Trophoblast cell (in vitro differentiated cells and primary cell): ENCODE measurements around the gene PIGL.
"Not testable (repeated sequence)": the region's sequence is repeated elsewhere in the genome, so short reads cannot be mapped to it uniquely, and the experiment has no call there.

Experiments used
- DNase-seq, 2 donors: peaks; one replicate each; pipeline ENCODE4 v3.0.0-alpha.2; 2016
- H2AFZ ChIP-seq: 2 replicates; pipeline ENCODE4 v1.6.1; 2013; ENCODE audit warnings: low read length, moderate library complexity, mild to moderate bottlenecking; ENCODE audit not compliant: insufficient read depth, poor library complexity
- H2AK5ac ChIP-seq: 2 replicates; pipeline ENCODE4 v1.6.1; 2013; ENCODE audit warnings: mild to moderate bottlenecking, low read length
- H2BK120ac ChIP-seq: 2 replicates; pipeline ENCODE4 v1.6.1; 2013; ENCODE audit warnings: low read length, mild to moderate bottlenecking, moderate library complexity; ENCODE audit not compliant: insufficient read depth, poor library complexity
- H2BK12ac ChIP-seq: 2 replicates; pipeline ENCODE4 v1.6.1; 2013; ENCODE audit warnings: mild to moderate bottlenecking, low read length, moderate library complexity
- H2BK5ac ChIP-seq: 2 replicates; pipeline ENCODE4 v1.6.1; 2013; ENCODE audit warnings: low read length, low read depth, moderate library complexity, mild to moderate bottlenecking; ENCODE audit not compliant: poor library complexity
- H3K14ac ChIP-seq: 2 replicates; pipeline ENCODE4 v1.6.1; 2013; ENCODE audit warnings: mild to moderate bottlenecking, low read length
- H3K18ac ChIP-seq: 2 replicates; pipeline ENCODE4 v1.6.1; 2013; ENCODE audit warnings: mild to moderate bottlenecking, low read length
- H3K23ac ChIP-seq: 2 replicates; pipeline ENCODE4 v1.6.1; 2013; ENCODE audit warnings: low read length
- H3K27ac ChIP-seq: 2 replicates; pipeline ENCODE4 v1.5.1; 2013; ENCODE audit warnings: low read depth, mild to moderate bottlenecking, inconsistent platforms, low read length, moderate library complexity
- H3K27me3 ChIP-seq: 2 replicates; pipeline ENCODE4 v1.6.1; 2013; ENCODE audit warnings: inconsistent platforms, mild to moderate bottlenecking, low read length, moderate library complexity; ENCODE audit not compliant: insufficient read depth
- H3K36me3 ChIP-seq, 2 experiments: 1 replicate in 1 of 2; 2 replicates in 1 of 2; pipeline ENCODE4 v1.6.1; 2013; ENCODE audit warnings: low read length in 2 of 2, mild to moderate bottlenecking in 2 of 2, moderate library complexity in 1 of 2; ENCODE audit not compliant: insufficient read depth in 2 of 2, control insufficient read depth in 1 of 2
- H3K4ac ChIP-seq: 2 replicates; pipeline ENCODE4 v1.6.1; 2013; ENCODE audit warnings: low read depth, mild to moderate bottlenecking, low read length, moderate library complexity
- H3K4me1 ChIP-seq, 2 experiments: 1 replicate in 1 of 2; 2 replicates in 1 of 2; pipeline ENCODE4 v1.6.1; 2013; ENCODE audit warnings: low read length in 2 of 2, mild to moderate bottlenecking in 2 of 2, moderate library complexity in 1 of 2; ENCODE audit not compliant: insufficient read depth in 2 of 2, control insufficient read depth in 1 of 2
- H3K4me2 ChIP-seq: 2 replicates; pipeline ENCODE4 v1.6.1; 2013; ENCODE audit warnings: inconsistent platforms, mild to moderate bottlenecking, low read length, moderate library complexity
- H3K4me3 ChIP-seq: 2 replicates; pipeline ENCODE4 v1.5.1; 2013; ENCODE audit warnings: mild to moderate bottlenecking, low read depth, low read length, inconsistent platforms
- H3K79me1 ChIP-seq: one replicate; pipeline ENCODE4 v1.6.1; 2013; ENCODE audit warnings: low read length
- H3K79me2 ChIP-seq: 2 replicates; pipeline ENCODE4 v1.6.1; 2013; ENCODE audit warnings: low read length, mild to moderate bottlenecking; ENCODE audit not compliant: control insufficient read depth, insufficient read depth, poor library complexity
- H3K9ac ChIP-seq: 2 replicates; pipeline ENCODE4 v1.6.1; 2013; ENCODE audit warnings: mild to moderate bottlenecking, low read length
- H3K9me3 ChIP-seq: 2 replicates; pipeline ENCODE4 v1.6.1; 2013; ENCODE audit warnings: low read depth, mild to moderate bottlenecking, control low read depth, inconsistent platforms, low read length; ENCODE audit not compliant: insufficient read depth
- H4K12ac ChIP-seq: 2 replicates; pipeline ENCODE4 v1.6.1; 2013; ENCODE audit warnings: low read depth, mild to moderate bottlenecking, low read length, moderate library complexity
- H4K8ac ChIP-seq: 2 replicates; pipeline ENCODE4 v1.6.1; 2013; ENCODE audit warnings: low read depth, mild to moderate bottlenecking, low read length, moderate library complexity
- H4K91ac ChIP-seq: one replicate; pipeline ENCODE4 v1.6.1; 2013; ENCODE audit warnings: low read depth, mild to moderate bottlenecking, low read length, moderate library complexity
- WGBS: extraction: QIAGEN DNeasy Blood & Tissue Kit; methylation state at CpG from one replicate; pipeline ENCODE4 v1.1.7; 2013; ENCODE audit warnings: missing lambda C conversion rate; ENCODE audit not compliant: insufficient read length, insufficient coverage; ENCODE audit errors: extremely low coverage; 5-methylcytosine and 5-hydroxymethylcytosine counted together

The PIGL gene

GRCh38 chr17:16202554-16203500, 14.2 kb upstream of the PIGL start:
- not testable (repeated sequence) for H3K36me3 ChIP-seq, H3K27me3 ChIP-seq, H3K4me2 ChIP-seq, H3K79me1 ChIP-seq, H2BK5ac ChIP-seq, H3K4me3 ChIP-seq, H2BK120ac ChIP-seq, DNase-seq, H2AFZ ChIP-seq, H3K18ac ChIP-seq, H4K91ac ChIP-seq, H3K9ac ChIP-seq, H4K12ac ChIP-seq, H3K4me1 ChIP-seq, H3K79me2 ChIP-seq, H3K14ac ChIP-seq, H3K9me3 ChIP-seq, H2BK12ac ChIP-seq, H3K23ac ChIP-seq, H2AK5ac ChIP-seq, H4K8ac ChIP-seq
- no CpG with 5 or more reads among the region's 5 CpGs for WGBS
- Histone ChIP-seq H3K4ac (peak overlapping the region; percentile 55), H3K27ac (peak overlapping the region; percentile 17)

- not testable (repeated sequence) for H3K18ac ChIP-seq, H3K4me1 ChIP-seq, H4K91ac ChIP-seq, DNase-seq, H2BK120ac ChIP-seq, H3K9ac ChIP-seq, H4K12ac ChIP-seq, H3K27me3 ChIP-seq, H3K14ac ChIP-seq, H3K4me2 ChIP-seq, H4K8ac ChIP-seq, H2BK5ac ChIP-seq, H2BK12ac ChIP-seq, H3K79me2 ChIP-seq, H2AK5ac ChIP-seq, H2AFZ ChIP-seq, H3K79me1 ChIP-seq, H3K4me3 ChIP-seq, H3K27ac ChIP-seq, H3K36me3 ChIP-seq, H3K9me3 ChIP-seq, H3K23ac ChIP-seq
- peak overlapping the region; percentile 52 for H3K4ac ChIP-seq
- no CpG with 5 or more reads among the region's 6 CpGs for WGBS
Observed at GRCh38 chr17:16204763-16205162, 12.2 kb upstream of the PIGL start.

DNA sequence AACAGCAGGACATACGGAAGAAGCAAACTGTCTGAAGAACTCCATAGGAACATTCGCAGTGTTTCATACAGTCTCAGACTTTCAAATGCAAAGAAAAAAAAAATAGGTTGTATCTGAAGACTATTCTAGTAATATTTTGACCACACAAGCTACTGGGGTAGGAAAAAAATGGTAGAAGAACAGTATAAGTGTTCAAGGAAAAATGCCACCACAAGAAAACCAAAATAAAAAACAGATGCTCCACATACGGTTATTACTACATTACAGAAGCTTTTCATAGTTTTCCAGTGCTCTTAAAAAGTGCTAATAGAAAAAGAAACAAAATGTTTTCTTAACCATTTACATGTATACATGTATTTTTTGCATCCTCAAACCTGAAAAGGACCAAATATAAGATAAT, 5.4 kb upstream of the PIGL start:
- Histone ChIP-seq H3K14ac (no peak overlapping the region), H2AK5ac (no peak overlapping the region), H4K8ac (no peak overlapping the region), H2BK5ac (no peak overlapping the region), H2BK120ac (no peak overlapping the region), H3K4me3 (no peak overlapping the region), H2AFZ (no peak overlapping the region), H3K23ac (no peak overlapping the region), H4K91ac (no peak overlapping the region), H2BK12ac (no peak overlapping the region), H3K36me3 (no peaks in the 10 kb centered on the region), H3K27me3 (no peaks in the 10 kb centered on the region), H3K18ac (no peak overlapping the region), H3K79me2 (peaks cover 18% of the 10 kb centered on the region), H3K4me1 (peaks cover 4% of the 10 kb centered on the region in 2 experiments), H3K9me3 (no peaks in the 10 kb centered on the region), H4K12ac (no peak overlapping the region), H3K4ac (peak overlapping the region; percentile 76), H3K79me1 (peaks cover 11% of the 10 kb centered on the region), H3K4me2 (no peak overlapping the region), H3K9ac (no peak overlapping the region), H3K27ac (no peak overlapping the region)
- DNase-seq: no peak
- WGBS: no CpG with 5 or more reads among the region's 3 CpGs

DNA sequence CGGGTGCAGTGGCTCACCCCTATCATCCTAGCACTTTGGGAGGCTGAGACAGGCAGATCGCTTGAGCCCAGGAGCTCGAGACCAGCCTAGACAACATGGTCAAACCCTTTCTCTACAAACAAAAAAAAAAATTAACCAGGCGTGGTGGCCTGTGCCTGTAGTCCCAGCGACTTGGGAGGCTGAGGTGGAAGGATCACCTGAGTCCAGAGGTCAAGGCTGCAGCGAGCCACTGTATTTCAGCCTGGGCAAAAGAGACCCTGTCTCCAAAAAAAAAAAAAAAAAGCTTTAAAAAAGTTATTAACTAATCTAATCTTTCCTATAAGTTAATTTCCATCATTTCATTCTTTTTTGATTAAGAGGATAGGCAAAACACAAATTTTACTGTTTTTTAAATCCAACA, 4.2 kb upstream of the PIGL start:
- Histone ChIP-seq H3K9ac (no peak overlapping the region), H4K91ac (no peak overlapping the region), H2AK5ac (no peak overlapping the region), H2AFZ (no peak overlapping the region), H3K14ac (no peak overlapping the region), H3K4ac (peak overlapping the region; percentile 92), H3K18ac (no peak overlapping the region), H4K8ac (no peak overlapping the region), H3K4me2 (no peak overlapping the region), H3K9me3 (no peaks in the 10 kb centered on the region), H2BK120ac (no peak overlapping the region), H3K4me1 (peaks cover 4% of the 10 kb centered on the region in 2 experiments), H2BK5ac (no peak overlapping the region), H3K79me1 (peaks cover 15% of the 10 kb centered on the region), H3K36me3 (no peaks in the 10 kb centered on the region), H3K4me3 (no peak overlapping the region), H2BK12ac (no peak overlapping the region), H3K27me3 (no peaks in the 10 kb centered on the region), H3K79me2 (peaks cover 23% of the 10 kb centered on the region), H3K23ac (no peak overlapping the region), H4K12ac (no peak overlapping the region), H3K27ac (no peak overlapping the region)
- WGBS: no CpG with 5 or more reads among the region's 6 CpGs
- DNase-seq: no peak
